BE2C (cell line): ENCODE results near the gene THADA.

Experiments used
- DNase-seq: peaks from one replicate; pipeline ENCODE4 v3.0.0-alpha.2; 2020
- H3K27me3 ChIP-seq: fragments of 250-450 bp; sonication (Bioruptor Pico); 2 replicates; pipeline ENCODE4 v1.5.1; 2020; ENCODE audit warnings: mild to moderate bottlenecking
- H3K36me3 ChIP-seq: fragments of 250-450 bp; sonication (Bioruptor Pico); 2 replicates; pipeline ENCODE4 v1.5.1; 2020; ENCODE audit warnings: mild to moderate bottlenecking
- H3K4me1 ChIP-seq: fragments of 250-450 bp; sonication (Bioruptor Pico); 2 replicates; pipeline ENCODE4 v1.5.1; 2020
- H3K4me3 ChIP-seq: 2 replicates; pipeline ENCODE4 v1.5.1; 2011; ENCODE audit warnings: low read depth, low read length
- H3K9me3 ChIP-seq: fragments of 250-450 bp; sonication (Bioruptor Pico); 2 replicates; pipeline ENCODE4 v1.5.1; 2020
- TF ChIP-seq, protein P1 (sequence below): IDR thresholded peaks from 2 replicates; pipeline ENCODE4 v1.5.1; 2012; ENCODE audit warnings: mild to moderate bottlenecking, low read depth, low read length

The THADA gene

DNA sequence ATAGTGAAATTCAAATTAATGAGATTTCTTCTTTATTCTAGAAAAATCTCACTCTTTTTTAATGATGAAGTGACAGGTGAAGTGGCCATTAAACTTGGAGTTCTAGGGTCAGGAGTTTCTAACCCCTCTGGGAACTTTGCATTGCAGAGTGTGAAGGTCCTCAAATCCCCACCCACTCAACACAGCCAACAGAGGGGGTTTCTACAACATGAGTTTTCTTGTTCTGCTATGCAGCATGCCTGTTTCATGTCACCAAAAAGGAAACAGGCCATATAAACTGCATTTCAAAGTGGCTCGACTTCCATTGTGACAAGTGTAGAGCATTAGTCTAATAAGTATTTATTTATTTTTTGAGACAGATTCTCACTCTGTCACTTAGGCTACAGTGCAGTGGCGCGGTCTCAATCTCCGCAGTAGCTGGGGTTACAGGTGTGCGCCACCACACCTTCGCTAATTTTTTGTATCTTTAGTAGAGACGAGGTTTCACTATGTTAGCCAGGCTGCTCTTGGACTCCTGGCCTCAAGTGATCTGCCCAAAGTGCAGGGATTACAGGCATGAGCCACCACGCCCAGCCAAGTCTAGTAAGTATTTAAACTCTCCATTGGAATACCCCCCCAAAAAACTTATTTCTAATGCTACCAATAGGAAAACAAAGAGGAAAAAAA, 223.3 kb downstream of the THADA start:
- Histone ChIP-seq H3K36me3 (no peaks in the 10 kb centered on the region), H3K4me3 (no peak overlapping the region), H3K9me3 (no peaks in the 10 kb centered on the region), H3K27me3 (no peaks in the 10 kb centered on the region), H3K4me1 (peaks cover 2% of the 10 kb centered on the region)
- TF ChIP-seq, protein P1, sequence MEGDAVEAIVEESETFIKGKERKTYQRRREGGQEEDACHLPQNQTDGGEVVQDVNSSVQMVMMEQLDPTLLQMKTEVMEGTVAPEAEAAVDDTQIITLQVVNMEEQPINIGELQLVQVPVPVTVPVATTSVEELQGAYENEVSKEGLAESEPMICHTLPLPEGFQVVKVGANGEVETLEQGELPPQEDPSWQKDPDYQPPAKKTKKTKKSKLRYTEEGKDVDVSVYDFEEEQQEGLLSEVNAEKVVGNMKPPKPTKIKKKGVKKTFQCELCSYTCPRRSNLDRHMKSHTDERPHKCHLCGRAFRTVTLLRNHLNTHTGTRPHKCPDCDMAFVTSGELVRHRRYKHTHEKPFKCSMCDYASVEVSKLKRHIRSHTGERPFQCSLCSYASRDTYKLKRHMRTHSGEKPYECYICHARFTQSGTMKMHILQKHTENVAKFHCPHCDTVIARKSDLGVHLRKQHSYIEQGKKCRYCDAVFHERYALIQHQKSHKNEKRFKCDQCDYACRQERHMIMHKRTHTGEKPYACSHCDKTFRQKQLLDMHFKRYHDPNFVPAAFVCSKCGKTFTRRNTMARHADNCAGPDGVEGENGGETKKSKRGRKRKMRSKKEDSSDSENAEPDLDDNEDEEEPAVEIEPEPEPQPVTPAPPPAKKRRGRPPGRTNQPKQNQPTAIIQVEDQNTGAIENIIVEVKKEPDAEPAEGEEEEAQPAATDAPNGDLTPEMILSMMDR: no peak
- DNase-seq: no peak

DNA sequence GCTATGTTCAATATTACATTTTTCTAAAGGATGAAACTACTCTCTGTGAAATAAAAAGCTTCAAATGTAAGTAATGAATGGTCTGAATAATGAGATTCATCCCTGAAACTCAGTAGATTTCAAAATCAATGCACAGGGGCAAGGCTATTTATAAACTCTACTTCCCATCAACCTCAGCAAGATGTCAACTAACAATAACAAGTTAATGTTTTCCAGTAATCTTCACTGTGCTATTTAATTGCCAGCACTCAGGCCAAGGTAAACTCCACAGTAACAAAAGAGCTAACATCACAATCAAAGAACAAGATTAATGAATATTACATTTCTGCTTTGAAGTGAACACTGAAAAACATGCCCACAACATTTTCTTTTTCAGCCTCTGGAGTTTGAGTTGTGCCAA, 225.1 kb downstream of the THADA start:
- H3K27me3 ChIP-seq: no peaks in the 10 kb centered on the region
- no peak overlapping the region for H3K4me3 ChIP-seq
- no peaks in the 10 kb centered on the region for H3K36me3 ChIP-seq
- TF ChIP-seq, protein P1: no peak
- H3K4me1 ChIP-seq: 0 out of 2 replicates have a peak, but pooled peaks cover under 1% of the 10 kb centered on the region
- no peaks in the 10 kb centered on the region for H3K9me3 ChIP-seq
- no peak for DNase-seq

DNA sequence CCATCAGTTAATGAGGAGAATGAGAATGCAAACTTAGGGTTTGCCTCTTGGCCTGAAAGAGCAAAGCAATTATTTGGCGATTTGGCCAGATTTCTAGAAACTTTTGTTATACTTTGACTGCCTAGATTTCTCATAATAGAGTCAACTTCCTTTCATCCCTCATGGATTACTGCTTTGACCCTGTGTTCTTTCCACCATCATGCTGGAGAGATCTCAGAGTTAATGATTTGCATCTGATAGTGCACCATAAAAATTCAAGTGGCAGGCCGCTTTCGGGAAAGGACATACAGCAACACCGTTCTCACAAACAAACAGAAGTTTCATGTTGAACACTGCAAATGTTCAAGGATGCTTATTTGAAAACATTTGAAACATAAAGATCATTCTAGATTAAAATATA, 225.7 kb downstream of the THADA start:
- TF ChIP-seq, protein P1: no peak

DNA sequence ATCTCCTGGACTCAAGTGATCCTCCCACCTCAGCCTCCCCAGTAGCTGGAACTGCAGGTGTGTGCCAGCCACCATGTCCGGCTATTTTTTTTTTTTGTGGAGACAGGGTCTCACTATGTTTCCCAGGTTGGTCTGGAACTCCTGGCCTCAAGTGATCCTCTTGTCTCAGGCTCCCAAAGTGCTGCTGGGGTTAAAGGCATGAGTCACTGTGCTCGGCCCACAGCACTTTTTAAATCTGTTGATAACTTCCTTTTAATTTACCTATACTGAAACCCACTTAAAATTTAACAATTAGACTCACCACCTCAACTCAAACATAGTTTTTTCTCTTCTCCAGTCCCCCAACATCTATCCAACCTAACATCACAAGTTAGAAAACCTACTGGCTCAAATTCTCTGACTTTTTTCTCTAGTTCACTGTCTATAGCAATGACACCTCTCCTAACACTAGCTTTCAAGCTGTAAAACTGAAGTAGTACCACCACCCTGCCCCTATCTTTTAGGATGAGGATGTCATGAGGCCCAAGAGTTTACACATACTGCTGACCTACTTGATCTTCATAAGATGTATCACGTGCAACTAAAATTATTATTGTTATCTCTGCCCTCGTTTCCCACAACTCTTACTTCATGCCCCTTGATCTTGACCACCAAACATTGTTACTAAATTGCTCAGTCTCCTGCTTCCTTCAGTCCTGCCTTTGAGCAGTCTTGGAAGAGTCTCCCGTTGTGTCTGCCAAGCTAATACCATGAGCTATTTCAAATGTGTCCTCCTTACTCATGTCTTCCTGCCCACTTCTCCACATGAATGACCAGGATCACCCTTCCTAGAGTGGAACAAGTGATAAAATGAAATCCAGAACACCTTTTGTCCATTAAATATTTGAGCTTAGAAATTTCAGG, 227.1 kb downstream of the THADA start:
- H3K4me3 ChIP-seq: no peak overlapping the region
- TF ChIP-seq, protein P1: no peak
- DNase-seq: no peak
- no peaks in the 10 kb centered on the region for H3K27me3 ChIP-seq
- no peaks in the 10 kb centered on the region for H3K4me1 ChIP-seq
- no peaks in the 10 kb centered on the region for H3K36me3 ChIP-seq
- H3K9me3 ChIP-seq: no peaks in the 10 kb centered on the region

More for the DNA sequence above, 225.7 kb downstream of the THADA start:
- H3K36me3 ChIP-seq: no peaks in the 10 kb centered on the region
- no peak for DNase-seq
- H3K9me3 ChIP-seq: no peaks in the 10 kb centered on the region
- no peak overlapping the region for H3K4me3 ChIP-seq
- no peaks in the 10 kb centered on the region for H3K27me3 ChIP-seq
- no peaks in the 10 kb centered on the region for H3K4me1 ChIP-seq

DNA sequence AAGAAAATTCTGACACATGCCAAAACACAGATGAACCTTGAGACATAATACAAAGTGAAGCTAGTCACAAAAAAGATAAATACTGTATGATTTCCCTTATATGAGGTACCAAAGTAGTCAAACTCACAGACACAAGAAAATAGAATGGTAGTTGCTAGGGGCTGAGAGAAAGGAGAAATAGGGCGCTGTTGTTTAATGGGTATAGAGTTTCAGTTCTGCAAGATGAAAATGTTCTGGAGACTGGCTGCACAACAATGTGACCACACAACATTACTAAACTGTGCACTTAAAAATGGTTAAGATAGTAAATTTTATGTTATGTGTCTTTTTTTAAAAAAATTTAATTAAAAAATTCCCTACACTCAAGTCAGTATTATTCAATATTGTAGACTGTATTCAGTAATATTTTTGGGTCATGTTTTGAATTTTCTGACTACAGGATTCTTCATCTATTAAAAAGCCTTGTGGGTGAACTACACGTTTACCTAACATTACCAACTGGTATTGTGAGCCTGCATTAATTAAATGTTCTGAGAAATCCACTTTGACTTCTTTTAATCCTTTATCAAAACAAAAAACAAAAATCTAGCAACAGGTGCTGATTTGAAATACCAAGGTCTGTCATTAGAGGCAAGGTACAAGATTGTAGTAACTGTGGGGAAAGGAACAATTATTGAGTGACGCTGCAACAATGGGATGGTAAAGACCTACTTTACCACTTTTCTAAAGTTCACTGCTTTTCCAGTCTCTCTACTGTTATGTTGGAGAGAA, 228.6 kb downstream of the THADA start:
- TF ChIP-seq, protein P1: no peak
- no peak for DNase-seq
- no peaks in the 10 kb centered on the region for H3K4me1 ChIP-seq
- no peaks in the 10 kb centered on the region for H3K36me3 ChIP-seq
- H3K27me3 ChIP-seq: no peaks in the 10 kb centered on the region
- H3K4me3 ChIP-seq: no peak overlapping the region
- H3K9me3 ChIP-seq: no peaks in the 10 kb centered on the region
